Esophagus muscularis mucosa (tissue), 4 donors: ENCODE measurements around the gene SLC22A4. TPM values are rescaled to one million over a fixed set of nuclear protein-coding genes. Genes with fewer than 3 reads are reported as not detected.

Experiments used
- DNase-seq: peaks from one replicate; pipeline ENCODE4 v3.0.0-alpha.2; 2017; ENCODE audit errors: extremely low spot score
- H3K27ac ChIP-seq, 4 donors: fragments of 200-600 bp; sonication (generic); replicated peaks in 1 of 4; 1 replicate in 3 of 4; 2 replicates in 1 of 4; pipeline ENCODE4 v1.5.1; 2016 to 2019; ENCODE audit warnings: mild to moderate bottlenecking in 1 of 4
- H3K27me3 ChIP-seq, 4 donors: fragments of 200-600 bp; sonication (generic); one replicate each; pipeline versions ENCODE4 v1.5.1 to v1.6.0; 2016 to 2019
- H3K36me3 ChIP-seq, 4 donors: fragments of 200-600 bp; sonication (generic); one replicate each; pipeline ENCODE4 v1.5.1; 2016 to 2019
- H3K4me1 ChIP-seq, 4 donors: fragments of 200-600 bp; sonication (generic); one replicate each; pipeline ENCODE4 v1.5.1; 2016 to 2019
- H3K4me3 ChIP-seq, 4 donors: fragments of 200-600 bp; sonication (generic); 1 replicate in 2 of 4; 2 replicates in 2 of 4; pipeline ENCODE4 v1.5.1; 2016 to 2019; ENCODE audit warnings: mild to moderate bottlenecking in 4 of 4, moderate library complexity in 1 of 4
- H3K9me3 ChIP-seq, 4 donors: fragments of 200-600 bp; sonication (generic); 1 replicate in 3 of 4; 2 replicates in 1 of 4; pipeline ENCODE4 v1.5.1; 2016 to 2019
- CTCF ChIP-seq, 3 experiments: fragments of 200-600 bp in 2 of 3; fragments of 450-650 bp in 1 of 3; sonication (generic) in 2 of 3; IDR thresholded peaks; one replicate each; pipeline ENCODE4 v1.5.1; 2017 to 2019; ENCODE audit warnings: antibody characterized with exemption in 3 of 3, mild to moderate bottlenecking in 2 of 3, moderate library complexity in 1 of 3
- EP300 ChIP-seq: sonication (generic); formaldehyde crosslinking; IDR thresholded peaks from one replicate; pipeline ENCODE4 v1.6.1; 2017; ENCODE audit warnings: antibody characterized with exemption
- POLR2A ChIP-seq: fragments of 450-650 bp; IDR thresholded peaks from one replicate; pipeline ENCODE4 v1.6.1; 2017; ENCODE audit warnings: antibody characterized with exemption, moderate library complexity, mild to moderate bottlenecking, low read depth
- POLR2AphosphoS5 ChIP-seq, 2 donors: sonication (generic); formaldehyde crosslinking; IDR thresholded peaks; one replicate each; pipeline ENCODE4 v1.6.1; 2017; ENCODE audit warnings: antibody characterized with exemption in 2 of 2
- WGBS: methylation state at CpG from one replicate; pipeline ENCODE4 v1.1.5; 2018; 5-methylcytosine and 5-hydroxymethylcytosine counted together
- intact Hi-C: fragments of 100-400 bp; cut with DNase I; formaldehyde crosslinking; loops from one replicate; pipeline ENCODE4 v1.15.1; 2023
- total RNA-seq, 4 donors: library from RNA; depleted of rRNA; stranded (reverse); fragments of >200 nt; gene quantifications; one replicate each; pipeline versions ENCODE4 v1.1.0 to v1.2.1, GENCODE V29; 2016

SLC22A4 gene
- total RNA-seq, 4 donors from 2014 or later, result 0.42 to 1.7 (median 1.0) TPM

- peak overlapping the region; percentile 90 to 94 (median 92) for H3K27ac ChIP-seq
- WGBS, result 29% methylated on average over 8 of the region's 8 CpGs
- peak; percentile 57 for DNase-seq
- H3K4me1 ChIP-seq, result peaks cover 56 to 65% (median 61%) of the 10 kb centered on the region in 4 donors
- intact Hi-C loops, result loop anchor here (5.0 to 10.0 kb wide), 2 partner anchors 169 to 436 kb away; partner anchors contain the start of gene RAD50
- H3K9me3 ChIP-seq, result no peaks in the 10 kb centered on the region
- peak overlapping the region; percentile 8 to 30 (median 16) for H3K4me3 ChIP-seq
- no peaks in the 10 kb centered on the region for H3K27me3 ChIP-seq
- H3K36me3 ChIP-seq, result peaks cover 0 to 36% (median 27%) of the 10 kb centered on the region in 4 donors
- TF ChIP-seq POLR2AphosphoS5 (IDR thresholded peaks at IDR 0.05) (peak in 1 of 2 donors; percentile 4), CTCF (IDR thresholded peaks at IDR 0.05) (no peak), EP300 (peak; percentile 19)
Measured at GRCh38 chr5:132388244-132389050, 94.3 kb downstream of the SLC22A4 start.

GRCh38 chr5:132389051-132389331 is 94.8 kb downstream of the SLC22A4 start:
- H3K27ac ChIP-seq, result peak overlapping the region; percentile 90 to 94 (median 92)
- H3K36me3 ChIP-seq, result peaks cover 0 to 40% (median 31%) of the 10 kb centered on the region in 4 donors
- H3K4me3 ChIP-seq, result no peak overlapping the region
- no peak for TF ChIP-seq CTCF (IDR thresholded peaks at IDR 0.05)
- no peak for TF ChIP-seq POLR2A
- no peak for TF ChIP-seq EP300
- no peak for TF ChIP-seq POLR2AphosphoS5 (IDR thresholded peaks at IDR 0.05)
- no peak for DNase-seq
- intact Hi-C loops, result loop anchor here (5.0 to 10.0 kb wide), 2 partner anchors 168 to 436 kb away; partner anchors contain the start of gene RAD50
- peaks cover 56 to 65% (median 61%) of the 10 kb centered on the region in 4 donors for H3K4me1 ChIP-seq
- WGBS, result 44% methylated on average over 1 of the region's 1 CpG
- no peaks in the 10 kb centered on the region for H3K9me3 ChIP-seq
- H3K27me3 ChIP-seq, result no peaks in the 10 kb centered on the region

GRCh38 chr5:132389585-132390286 is 95.5 kb downstream of the SLC22A4 start:
- no peak for TF ChIP-seq CTCF (IDR thresholded peaks at IDR 0.05)
- peak in 1 of 2 donors; percentile 53 for TF ChIP-seq POLR2AphosphoS5 (IDR thresholded peaks at IDR 0.05)
- H3K36me3 ChIP-seq, result peaks cover 6 to 40% (median 31%) of the 10 kb centered on the region in 4 donors
- DNase-seq, result peak; percentile 89
- intact Hi-C loops, result loop anchor here (5.0 to 10.0 kb wide), 2 partner anchors 168 to 435 kb away; partner anchors contain the start of gene RAD50
- WGBS, result 93% methylated on average over 8 of the region's 10 CpGs
- no peaks in the 10 kb centered on the region for H3K27me3 ChIP-seq
- no peaks in the 10 kb centered on the region for H3K9me3 ChIP-seq
- peak overlapping the region; percentile 90 to 94 (median 92) for H3K27ac ChIP-seq
- no peak overlapping the region for H3K4me3 ChIP-seq
- H3K4me1 ChIP-seq, result peaks cover 56 to 65% (median 61%) of the 10 kb centered on the region in 4 donors

GRCh38 chr5:132391247-132391646 is 97.1 kb downstream of the SLC22A4 start:
- Histone ChIP-seq H3K4me3 (no peak overlapping the region), H3K27ac (no peak overlapping the region), H3K27me3 (no peaks in the 10 kb centered on the region), H3K4me1 (peaks cover 44 to 52% (median 50%) of the 10 kb centered on the region in 4 donors), H3K36me3 (peaks cover 10 to 52% (median 34%) of the 10 kb centered on the region in 4 donors), H3K9me3 (no peaks in the 10 kb centered on the region)
- intact Hi-C loops, result no loop called here
- no peak for TF ChIP-seq CTCF (IDR thresholded peaks at IDR 0.05)
- WGBS, result 80% methylated on average over 5 of the region's 5 CpGs
- peak; percentile 47 for DNase-seq
